22Rv1 (cell line): ENCODE measurements around the gene PTK7.
A peak's percentile ranks its signal among the peaks of the same experiment; 100 is the strongest.

Experiments
- H3K27ac ChIP-seq: fragments of 450-650 bp; 2 replicates; pipeline ENCODE4 v1.5.1; 2017
- CTCF ChIP-seq: fragments of 450-650 bp; IDR thresholded peaks from 2 replicates; pipeline ENCODE4 v1.5.1; 2017; ENCODE audit warnings: mild to moderate bottlenecking
- ZFX ChIP-seq: fragments of 450-650 bp; IDR thresholded peaks from 2 replicates; pipeline ENCODE4 v1.6.1; 2017; ENCODE audit warnings: antibody characterized with exemption, borderline replicate concordance

The PTK7 gene

GRCh38 chr6:43089874-43090558, 13.9 kb downstream of the PTK7 start:
- peak overlapping the region; percentile 27 for H3K27ac ChIP-seq
- TF ChIP-seq ZFX: no peak
- TF ChIP-seq CTCF: no peak

GRCh38 chr6:43090559-43090956, 14.4 kb downstream of the PTK7 start:
- no peak for TF ChIP-seq ZFX
- no peak for TF ChIP-seq CTCF
- H3K27ac ChIP-seq: peak overlapping the region; percentile 27

- TF ChIP-seq ZFX (no peak), CTCF (no peak)
- H3K27ac ChIP-seq: peak overlapping the region; percentile 27
Measured at GRCh38 chr6:43091020-43091419, 14.9 kb downstream of the PTK7 start.

- TF ChIP-seq ZFX (no peak), CTCF (no peak)
- H3K27ac ChIP-seq: no peak overlapping the region
Measured at GRCh38 chr6:43091436-43091991, 15.4 kb downstream of the PTK7 start.

GRCh38 chr6:43092635-43093034, 16.5 kb downstream of the PTK7 start:
- peak overlapping the region; percentile 82 for H3K27ac ChIP-seq
- TF ChIP-seq CTCF: no peak

GRCh38 chr6:43093436-43094289, 17.5 kb downstream of the PTK7 start:
- H3K27ac ChIP-seq: peak overlapping the region; percentile 82
- no peak for TF ChIP-seq ZFX
- no peak for TF ChIP-seq CTCF

- peak overlapping the region; percentile 40 for H3K27ac ChIP-seq
- TF ChIP-seq ZFX (no peak), CTCF (no peak)
Measured at GRCh38 chr6:43095939-43096338, 19.8 kb downstream of the PTK7 start.
